Endothelial cell of umbilical vein (primary cell): ENCODE results near the gene PRR5L. TPM values are rescaled to one million over a fixed set of nuclear protein-coding genes. Genes with fewer than 3 reads are reported as not detected.

ENCODE experiments used
- BruUV-seq: library from RNA; stranded (reverse); fragments of 400-500 nt; replicated peaks from 2 replicates; lab custom pipeline; 2021; lab: Mats Ljungman, UMichigan
- CTCF ChIA-PET: fragments of 300-600, 350-600 bp; sonication (Branson Sonifier 250); formaldehyde crosslinking; loops from one replicate; lab custom pipeline; 2021; ENCODE audit warnings: antibody characterized with exemption, inconsistent platforms; lab: Charles Lee
- POLR2A ChIA-PET: fragments of 300-600, 350-600 bp; sonication (Branson Sonifier 250); formaldehyde crosslinking; loops from one replicate; lab custom pipeline; 2021; ENCODE audit warnings: antibody characterized with exemption, inconsistent platforms; lab: Charles Lee
- DNase-seq: peaks from one replicate; pipeline ENCODE4 v3.0.0-alpha.2; 2011; ENCODE audit warnings: low read depth, low spot score
- FAIRE-seq: peaks from 2 replicates; lab custom pipeline; 2011; peaks lifted over from hg19 to GRCh38; lab: Jason Lieb, UNC
- H2AFZ ChIP-seq: 2 replicates; pipeline ENCODE4 v1.6.0; 2012; ENCODE audit warnings: low read depth, low read length, control low read depth, inconsistent platforms
- H3K27ac ChIP-seq: 2 replicates; pipeline ENCODE4 v1.5.1; 2011; ENCODE audit warnings: low read depth, mild to moderate bottlenecking, control low read depth, low read length, moderate library complexity; ENCODE audit not compliant: insufficient read depth
- H3K27me3 ChIP-seq, 2 experiments: 2 replicates each; pipeline versions ENCODE4 v1.6.0 to v1.6.1; 2011; ENCODE audit warnings: low read length in 2 of 2, mixed read lengths in 1 of 2; ENCODE audit not compliant: control insufficient read depth in 2 of 2, insufficient read depth in 2 of 2
- H3K36me3 ChIP-seq, 2 experiments: 2 replicates in 1 of 2; 3 replicates in 1 of 2; pipeline ENCODE4 v1.5.1; 2011; ENCODE audit warnings: low read length in 2 of 2, mild to moderate bottlenecking in 1 of 2, moderate library complexity in 1 of 2; ENCODE audit not compliant: control insufficient read depth in 2 of 2, insufficient read depth in 2 of 2; ENCODE audit errors: extremely low read depth in 1 of 2
- H3K4me1 ChIP-seq: 3 replicates; pipeline ENCODE4 v1.5.1; 2011; ENCODE audit warnings: mild to moderate bottlenecking, low read length; ENCODE audit not compliant: control insufficient read depth, insufficient read depth; ENCODE audit errors: extremely low read depth
- H3K4me2 ChIP-seq: 2 replicates; pipeline ENCODE4 v1.6.1; 2011; ENCODE audit warnings: low read length, control low read depth, mixed read lengths; ENCODE audit not compliant: insufficient read depth
- H3K4me3 ChIP-seq, 3 experiments: fragments of 200-600 bp in 1 of 3; sonication (generic), shearing (Covaris generic) in 1 of 3; replicated peaks in 1 of 3; 2 replicates each; pipeline ENCODE4 v1.5.1; 2011 to 2016; ENCODE audit warnings: control low read depth in 3 of 3, low read length in 3 of 3, mild to moderate bottlenecking in 2 of 3, inconsistent platforms in 1 of 3, low read depth in 1 of 3, moderate library complexity in 1 of 3; ENCODE audit not compliant: insufficient read depth in 1 of 3
- H3K79me2 ChIP-seq: 2 replicates; pipeline ENCODE4 v1.6.0; 2012; ENCODE audit warnings: low read length, inconsistent platforms; ENCODE audit not compliant: control insufficient read depth, insufficient read depth
- H3K9ac ChIP-seq: replicated peaks from 2 replicates; pipeline ENCODE3; 2011; ENCODE audit warnings: low read length, control low read depth; ENCODE audit not compliant: insufficient read depth; ENCODE audit errors: extremely low read depth
- H3K9me1 ChIP-seq: replicated peaks from 3 replicates; pipeline ENCODE4 v1.6.0; 2011; ENCODE audit warnings: mild to moderate bottlenecking, low read length; ENCODE audit not compliant: control insufficient read depth, insufficient read depth; ENCODE audit errors: extremely low read depth
- H3K9me3 ChIP-seq: replicated peaks from 2 replicates; pipeline ENCODE4 v1.5.1; 2012; ENCODE audit warnings: low read length, inconsistent platforms; ENCODE audit not compliant: control insufficient read depth, insufficient read depth
- H4K20me1 ChIP-seq: replicated peaks from 2 replicates; pipeline ENCODE3; 2011; ENCODE audit warnings: mild to moderate bottlenecking, low read length; ENCODE audit not compliant: control insufficient read depth, insufficient read depth; ENCODE audit errors: extremely low read depth
- EZH2 ChIP-seq: IDR thresholded peaks from 2 replicates; pipeline ENCODE4 v1.6.1; 2012; ENCODE audit warnings: borderline replicate concordance, low read depth, mild to moderate bottlenecking, moderate library complexity, low read length, inconsistent platforms; ENCODE audit not compliant: severe bottlenecking
- FOS ChIP-seq: IDR thresholded peaks from 2 replicates; pipeline ENCODE4 v1.6.1; 2011; ENCODE audit warnings: mild to moderate bottlenecking, low read length, moderate library complexity, borderline replicate concordance; ENCODE audit not compliant: insufficient read depth
- GATA2 ChIP-seq: IDR thresholded peaks from 2 replicates; pipeline ENCODE4 v1.7.0; 2011; ENCODE audit warnings: low read depth, mild to moderate bottlenecking, moderate library complexity, mixed read lengths, low read length; ENCODE audit not compliant: insufficient read length, insufficient read depth
- JUN ChIP-seq: IDR thresholded peaks from 2 replicates; pipeline ENCODE4 v1.6.1; 2011; ENCODE audit warnings: borderline replicate concordance, low read depth; ENCODE audit not compliant: insufficient read length, insufficient read depth
- MYC ChIP-seq: IDR thresholded peaks from one replicate; pipeline ENCODE4 v1.6.1; 2011; ENCODE audit warnings: mild to moderate bottlenecking, low read depth, low read length
- POLR2A ChIP-seq: IDR thresholded peaks from 2 replicates; pipeline ENCODE4 v1.6.1; 2012; ENCODE audit warnings: low read depth, mild to moderate bottlenecking, control low read depth, low read length
- POLR2AphosphoS5 ChIP-seq: IDR thresholded peaks from 2 replicates; pipeline ENCODE4 v1.6.1; 2012; ENCODE audit warnings: low read depth, mild to moderate bottlenecking, control low read depth, low read length, moderate library complexity; ENCODE audit not compliant: insufficient read depth
- dilution Hi-C: fragments of 300-500 bp; cut with MboI; formaldehyde crosslinking; loops from one replicate; pipeline ENCODE4 v1.15.0; 2019; ENCODE audit warnings: low sequenced_read_pairs; ENCODE audit not compliant: extremely low pct_ligation_motif_present
- intact Hi-C: fragments of 100-400 bp; cut with micrococcal nuclease; formaldehyde crosslinking; loops from one replicate; pipeline ENCODE4 v1.10.0; 2022
- polyA plus RNA-seq, 4 experiments: library from polyadenylated mRNA; depleted of rRNA in 3 of 4; stranded (reverse) in 3 of 4; unstranded in 1 of 4; fragments of >200 nt; gene quantifications; 2 replicates each; pipeline versions ENCODE4 v1.2.1 to v1.2.3, GENCODE V29; 2011 to 2012; ENCODE audit warnings: missing spikeins in 1 of 4
- total RNA-seq: library from RNA; stranded (reverse); gene quantifications from 2 replicates; pipeline ENCODE4 v1.2.3, GENCODE V29; 2021
- TF ChIP-seq, protein P1 (sequence below): IDR thresholded peaks from 2 replicates; pipeline ENCODE4 v1.6.1; 2011; ENCODE audit not compliant: insufficient read depth, insufficient read length
- TF ChIP-seq, protein P2 (sequence below), 2 donors: IDR thresholded peaks; 1 replicate in 1 of 2; 2 replicates in 1 of 2; pipeline ENCODE4 v1.5.1; 2011; ENCODE audit warnings: low read length in 2 of 2, mild to moderate bottlenecking in 2 of 2, moderate library complexity in 2 of 2, control low read depth in 1 of 2, inconsistent platforms in 1 of 2, low read depth in 1 of 2; ENCODE audit not compliant: insufficient read depth in 1 of 2; ENCODE audit errors: extremely low read depth in 1 of 2

PRR5L gene
- total and polyA plus RNA-seq, 2 donors (not counting 3 experiments of a cell fraction or from before 2014, with no cell fraction given): 2.5 to 6.1 TPM

DNA sequence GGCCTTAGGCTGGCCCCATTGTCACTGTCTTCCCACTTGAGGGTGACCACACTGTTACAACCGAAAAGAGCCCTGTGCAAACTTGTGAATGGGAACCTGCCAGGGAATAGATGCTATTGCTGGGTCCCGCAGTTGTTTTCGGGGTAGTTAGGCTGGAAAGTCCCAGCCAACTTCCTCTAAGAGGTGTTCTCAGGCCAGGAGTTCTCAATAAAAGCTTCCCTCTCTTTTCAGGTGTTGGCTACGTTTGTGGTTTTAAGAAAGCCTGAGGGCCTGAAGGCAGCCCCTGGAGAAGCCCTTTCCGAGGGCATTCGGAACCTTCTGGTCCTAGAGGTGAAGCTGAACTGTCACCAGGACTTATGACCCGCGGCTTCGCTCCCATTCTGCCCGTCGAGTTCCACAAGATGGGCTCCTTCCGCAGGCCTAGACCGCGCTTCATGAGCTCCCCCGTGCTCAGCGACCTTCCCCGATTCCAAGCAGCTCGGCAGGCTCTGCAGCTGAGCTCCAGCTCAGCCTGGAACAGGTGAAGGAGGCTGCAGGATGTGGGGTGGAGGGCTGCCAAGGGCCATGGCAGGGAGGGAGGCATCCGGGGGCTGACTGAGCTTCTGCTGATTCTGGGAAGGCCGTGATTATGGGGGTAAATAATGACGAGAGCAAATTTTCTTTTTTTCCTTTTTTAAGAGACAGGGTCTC lies 104.8 kb downstream of the PRR5L start:
- BruUV-seq: no TSS peak
- ChIA-PET POLR2A (no interaction called here), CTCF (interaction anchor here (0.6 to 2.2 kb wide), 3 partner anchors 23 to 78 kb away, joined by 3 to 5 read pairs (median 4); no protein-coding TSS in a partner anchor)
- no peak for DNase-seq
- Histone ChIP-seq H2AFZ (no peak overlapping the region), H3K4me1 (peaks cover 14% of the 10 kb centered on the region), H3K4me2 (no peak overlapping the region), H3K9ac (no peak overlapping the region), H3K27ac (no peak overlapping the region), H4K20me1 (no peaks in the 10 kb centered on the region), H3K9me1 (no peaks in the 10 kb centered on the region), H3K27me3 (no peaks in the 10 kb centered on the region), H3K36me3 (no peaks in the 10 kb centered on the region), H3K4me3 (no peak overlapping the region), H3K79me2 (no peaks in the 10 kb centered on the region), H3K9me3 (no peaks in the 10 kb centered on the region)
- no peak for FAIRE-seq
- intact Hi-C loops: no loop called here
- dilution Hi-C loops: no loop called here
- TF ChIP-seq GATA2 (no peak), FOS (no peak), JUN (no peak), POLR2AphosphoS5 (no peak), POLR2A (no peak), MYC (no peak), EZH2 (no peak)
- TF ChIP-seq, protein P1, sequence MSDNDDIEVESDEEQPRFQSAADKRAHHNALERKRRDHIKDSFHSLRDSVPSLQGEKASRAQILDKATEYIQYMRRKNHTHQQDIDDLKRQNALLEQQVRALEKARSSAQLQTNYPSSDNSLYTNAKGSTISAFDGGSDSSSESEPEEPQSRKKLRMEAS: no peak
- TF ChIP-seq, protein P2, sequence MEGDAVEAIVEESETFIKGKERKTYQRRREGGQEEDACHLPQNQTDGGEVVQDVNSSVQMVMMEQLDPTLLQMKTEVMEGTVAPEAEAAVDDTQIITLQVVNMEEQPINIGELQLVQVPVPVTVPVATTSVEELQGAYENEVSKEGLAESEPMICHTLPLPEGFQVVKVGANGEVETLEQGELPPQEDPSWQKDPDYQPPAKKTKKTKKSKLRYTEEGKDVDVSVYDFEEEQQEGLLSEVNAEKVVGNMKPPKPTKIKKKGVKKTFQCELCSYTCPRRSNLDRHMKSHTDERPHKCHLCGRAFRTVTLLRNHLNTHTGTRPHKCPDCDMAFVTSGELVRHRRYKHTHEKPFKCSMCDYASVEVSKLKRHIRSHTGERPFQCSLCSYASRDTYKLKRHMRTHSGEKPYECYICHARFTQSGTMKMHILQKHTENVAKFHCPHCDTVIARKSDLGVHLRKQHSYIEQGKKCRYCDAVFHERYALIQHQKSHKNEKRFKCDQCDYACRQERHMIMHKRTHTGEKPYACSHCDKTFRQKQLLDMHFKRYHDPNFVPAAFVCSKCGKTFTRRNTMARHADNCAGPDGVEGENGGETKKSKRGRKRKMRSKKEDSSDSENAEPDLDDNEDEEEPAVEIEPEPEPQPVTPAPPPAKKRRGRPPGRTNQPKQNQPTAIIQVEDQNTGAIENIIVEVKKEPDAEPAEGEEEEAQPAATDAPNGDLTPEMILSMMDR (IDR thresholded peaks at IDR 0.05; ENCODE audit: extremely low read depth in 1 of 2, insufficient read depth in 1 of 2, low read depth in 1 of 2, low read length in 2 of 2): no peak
